GM18511 (cell line): Measurements from ENCODE around the gene CEP95.
"Not testable (repeated sequence)": the region's sequence is repeated elsewhere in the genome, so short reads cannot be mapped to it uniquely, and the experiment has no call there.

ENCODE experiments used
- ATAC-seq: cut with Tn5 transposase; IDR thresholded peaks from one replicate; pipeline ENCODE4 v1.9.1; 2021; ENCODE audit warnings: mild to moderate bottlenecking, moderate library complexity; ENCODE audit not compliant: unreplicated experiment

Gene CEP95

DNA sequence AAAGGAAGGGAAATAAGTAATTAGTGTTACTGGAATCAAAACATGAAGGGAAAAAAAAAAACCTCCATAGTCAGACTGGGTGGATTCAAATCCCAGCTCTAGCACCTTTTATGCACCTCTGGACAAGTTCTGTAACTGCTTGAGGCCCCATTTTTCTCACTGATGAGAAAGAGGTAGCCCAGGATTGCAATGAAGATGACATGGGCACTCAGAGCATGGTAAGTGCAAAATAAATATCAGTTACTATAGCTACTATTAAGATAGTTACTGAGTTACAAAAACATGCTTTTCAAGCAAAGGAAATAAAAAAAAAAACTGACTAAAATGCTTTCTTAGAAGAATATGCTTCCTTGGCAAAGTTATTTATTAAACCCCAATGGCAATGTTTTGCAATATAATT, 58.8 kb downstream of the CEP95 start:
- no peak for ATAC-seq

DNA sequence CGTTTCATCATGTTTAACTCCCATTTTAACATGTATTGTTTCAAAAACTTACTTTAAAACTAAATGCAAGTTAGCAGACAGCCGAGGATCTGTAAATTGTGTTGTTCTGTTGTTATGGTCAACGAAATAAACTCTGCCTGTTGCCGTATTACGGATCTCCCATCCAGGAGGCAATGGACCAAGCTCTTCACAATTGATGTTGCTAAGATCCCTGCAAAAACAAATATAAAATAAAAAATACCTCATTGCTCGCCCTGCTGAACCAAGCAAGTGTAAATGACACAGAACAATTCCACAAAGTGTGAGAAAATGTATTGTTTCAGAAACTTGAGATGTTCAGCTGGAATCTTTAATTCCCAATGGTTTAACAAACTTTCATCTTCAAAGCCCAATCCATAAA, 65.0 kb downstream of the CEP95 start:
- no peak for ATAC-seq

DNA sequence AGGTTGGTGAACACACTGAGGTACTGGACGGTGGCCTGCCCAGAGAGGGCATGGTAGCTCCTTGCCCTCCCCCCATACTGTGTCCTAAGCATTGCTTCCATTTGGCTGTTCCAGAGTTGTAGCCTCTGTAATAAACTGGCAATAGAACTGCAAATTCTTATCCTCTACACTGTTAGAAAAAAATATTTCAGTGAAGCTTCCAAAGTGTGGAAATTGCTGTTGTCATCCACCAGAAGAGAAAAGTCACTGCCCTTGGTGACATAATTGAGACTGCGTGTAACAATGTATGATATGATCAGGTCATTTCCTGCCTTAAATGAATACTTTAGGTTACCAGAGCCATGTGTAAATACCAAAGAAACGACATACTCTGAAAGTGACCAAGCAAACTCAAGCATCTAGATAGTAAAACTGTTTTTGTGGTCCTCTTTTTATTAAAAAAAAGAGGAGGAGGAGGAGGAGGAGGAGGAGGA, 65.9 kb downstream of the CEP95 start:
- no peak for ATAC-seq

DNA sequence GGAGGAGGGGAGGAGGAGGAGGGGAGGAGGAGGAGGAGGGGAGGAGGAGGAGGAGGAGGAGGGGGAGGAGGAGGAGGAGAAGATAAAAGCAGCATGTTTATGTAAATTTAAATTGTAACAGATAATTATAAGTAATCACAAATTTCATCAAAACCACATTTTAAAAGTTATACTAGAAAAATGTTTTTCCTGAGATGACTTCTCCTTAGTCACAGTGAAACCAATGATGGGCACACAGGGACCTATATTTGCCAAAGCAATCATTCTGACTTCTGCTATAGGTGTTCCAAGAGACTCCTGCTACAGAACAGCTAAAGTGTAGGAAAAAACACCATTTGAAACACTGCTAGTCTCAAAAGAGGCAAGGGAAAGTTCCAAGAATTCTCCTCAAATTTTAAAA, 66.4 kb downstream of the CEP95 start:
- no peak for ATAC-seq

GRCh38 chr17:64574646-64575045, 67.9 kb downstream of the CEP95 start:
- no peak for ATAC-seq

- no peak for ATAC-seq
Measured at GRCh38 chr17:64575431-64575830, 68.7 kb downstream of the CEP95 start.

DNA sequence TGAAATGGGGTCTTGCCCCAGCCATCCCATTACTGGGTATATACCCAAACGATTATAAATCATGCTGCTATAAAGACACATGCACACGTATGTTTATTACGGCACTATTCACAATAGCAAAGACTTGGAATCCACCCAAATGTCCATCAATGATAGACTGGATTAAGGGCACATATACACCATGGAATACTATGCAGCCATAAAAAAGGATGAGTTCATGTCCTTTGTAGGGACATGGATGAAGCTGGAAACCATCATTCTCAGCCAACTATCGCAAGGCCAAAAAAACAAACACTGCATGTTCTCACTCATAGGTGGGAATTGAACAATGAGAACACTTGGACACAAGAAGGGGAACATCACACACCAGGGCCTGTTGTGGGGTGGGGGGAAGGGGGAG, 70.2 kb downstream of the CEP95 start:
- not testable (repeated sequence) for ATAC-seq

DNA sequence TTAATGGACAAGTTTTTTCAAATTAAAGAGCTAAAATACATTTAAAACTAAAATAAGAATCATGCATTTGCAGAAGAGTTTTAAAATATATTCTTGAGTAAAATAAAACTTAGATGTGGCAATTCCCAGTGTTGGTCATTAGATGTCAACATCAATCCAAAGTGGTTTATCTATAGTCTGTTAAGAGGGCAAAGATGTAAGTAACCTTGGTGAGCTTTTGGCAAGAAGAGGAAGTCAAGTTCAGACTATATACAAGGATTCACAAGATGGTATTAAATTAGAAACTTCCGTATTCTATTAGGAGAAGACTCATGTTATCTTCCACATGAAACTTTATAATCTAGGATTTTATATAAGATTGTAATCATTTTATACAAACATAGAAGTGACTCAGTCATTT, 73.1 kb downstream of the CEP95 start:
- no peak for ATAC-seq

- ATAC-seq: no peak
Measured at GRCh38 chr17:64580384-64581315, 73.9 kb downstream of the CEP95 start.

DNA sequence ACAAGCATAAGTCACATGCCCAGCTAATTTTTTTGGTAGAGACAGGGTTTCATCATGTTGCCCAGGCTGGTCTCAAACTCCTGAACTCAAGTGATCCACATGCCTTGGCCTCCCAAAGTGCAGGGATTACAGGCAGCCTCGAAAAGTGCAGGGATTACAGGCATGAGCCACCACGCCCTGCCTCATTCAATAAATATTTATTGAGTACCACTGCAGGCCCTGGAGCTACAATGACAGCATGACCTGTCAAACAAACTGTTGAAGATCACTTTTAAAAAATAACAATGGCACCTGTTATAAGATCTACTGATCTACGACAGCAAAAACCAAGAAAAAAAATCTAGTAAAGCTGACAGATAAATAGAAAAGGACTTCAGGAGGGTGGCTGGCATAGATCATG, 76.3 kb downstream of the CEP95 start:
- ATAC-seq: no peak

DNA sequence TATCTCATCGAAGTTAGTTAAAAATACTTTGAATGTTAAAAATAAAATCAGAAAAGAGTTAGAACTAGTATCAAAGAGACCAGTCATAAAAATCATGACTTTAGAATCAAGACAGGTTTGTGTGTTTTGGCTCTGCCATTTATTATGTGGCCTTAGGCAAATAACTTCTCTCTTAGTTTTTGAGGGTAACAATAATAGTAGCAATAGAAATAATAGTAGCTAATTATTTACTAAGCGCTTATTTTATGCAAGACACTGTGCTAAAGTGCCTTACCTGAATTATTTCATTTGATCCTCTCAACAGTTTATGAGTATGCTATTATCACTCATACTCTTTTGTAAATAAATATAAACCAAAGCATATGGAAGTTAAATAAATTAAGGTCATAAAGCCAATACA, 78.4 kb downstream of the CEP95 start:
- no peak for ATAC-seq
